Epithelial cell of esophagus (primary cell): ENCODE measurements around the gene AMPD3.

ENCODE experiments used
- DNase-seq: peaks from one replicate; pipeline ENCODE4 v3.0.0; 2010; ENCODE audit warnings: low read depth
- H3K4me3 ChIP-seq: 2 replicates; pipeline ENCODE4 v1.5.1; 2011; ENCODE audit warnings: mild to moderate bottlenecking, low read length, control low read depth
- TF ChIP-seq, protein P1 (sequence below): IDR thresholded peaks from 2 replicates; pipeline ENCODE4 v1.5.1; 2011; ENCODE audit warnings: low read depth, mild to moderate bottlenecking, low read length, control low read depth, inconsistent platforms; ENCODE audit not compliant: insufficient read depth; ENCODE audit errors: missing control alignments

AMPD3 gene

DNA sequence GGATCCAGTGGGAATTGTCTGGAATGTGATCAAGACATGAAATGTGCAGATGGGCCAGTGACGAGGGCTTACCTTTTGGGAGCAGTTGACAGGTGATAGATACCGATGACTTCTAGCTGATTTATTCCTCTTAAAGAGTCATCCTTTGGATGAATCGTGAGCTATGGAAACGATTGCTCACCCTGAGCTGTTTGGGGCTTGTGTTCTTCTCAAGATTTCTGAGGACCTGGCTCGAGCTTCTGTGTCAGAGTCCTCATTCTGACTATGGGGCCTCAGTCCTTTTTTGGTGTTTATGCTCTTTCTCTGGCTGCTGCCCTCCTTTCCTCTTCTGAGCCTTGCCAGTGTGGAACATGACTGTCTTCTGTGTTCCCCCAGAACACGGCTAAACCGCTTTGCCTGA is 11.9 kb upstream of the AMPD3 start:
- TF ChIP-seq, protein P1, sequence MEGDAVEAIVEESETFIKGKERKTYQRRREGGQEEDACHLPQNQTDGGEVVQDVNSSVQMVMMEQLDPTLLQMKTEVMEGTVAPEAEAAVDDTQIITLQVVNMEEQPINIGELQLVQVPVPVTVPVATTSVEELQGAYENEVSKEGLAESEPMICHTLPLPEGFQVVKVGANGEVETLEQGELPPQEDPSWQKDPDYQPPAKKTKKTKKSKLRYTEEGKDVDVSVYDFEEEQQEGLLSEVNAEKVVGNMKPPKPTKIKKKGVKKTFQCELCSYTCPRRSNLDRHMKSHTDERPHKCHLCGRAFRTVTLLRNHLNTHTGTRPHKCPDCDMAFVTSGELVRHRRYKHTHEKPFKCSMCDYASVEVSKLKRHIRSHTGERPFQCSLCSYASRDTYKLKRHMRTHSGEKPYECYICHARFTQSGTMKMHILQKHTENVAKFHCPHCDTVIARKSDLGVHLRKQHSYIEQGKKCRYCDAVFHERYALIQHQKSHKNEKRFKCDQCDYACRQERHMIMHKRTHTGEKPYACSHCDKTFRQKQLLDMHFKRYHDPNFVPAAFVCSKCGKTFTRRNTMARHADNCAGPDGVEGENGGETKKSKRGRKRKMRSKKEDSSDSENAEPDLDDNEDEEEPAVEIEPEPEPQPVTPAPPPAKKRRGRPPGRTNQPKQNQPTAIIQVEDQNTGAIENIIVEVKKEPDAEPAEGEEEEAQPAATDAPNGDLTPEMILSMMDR, result no peak
- no peak overlapping the region for H3K4me3 ChIP-seq
- DNase-seq, result peak; percentile 32

DNA sequence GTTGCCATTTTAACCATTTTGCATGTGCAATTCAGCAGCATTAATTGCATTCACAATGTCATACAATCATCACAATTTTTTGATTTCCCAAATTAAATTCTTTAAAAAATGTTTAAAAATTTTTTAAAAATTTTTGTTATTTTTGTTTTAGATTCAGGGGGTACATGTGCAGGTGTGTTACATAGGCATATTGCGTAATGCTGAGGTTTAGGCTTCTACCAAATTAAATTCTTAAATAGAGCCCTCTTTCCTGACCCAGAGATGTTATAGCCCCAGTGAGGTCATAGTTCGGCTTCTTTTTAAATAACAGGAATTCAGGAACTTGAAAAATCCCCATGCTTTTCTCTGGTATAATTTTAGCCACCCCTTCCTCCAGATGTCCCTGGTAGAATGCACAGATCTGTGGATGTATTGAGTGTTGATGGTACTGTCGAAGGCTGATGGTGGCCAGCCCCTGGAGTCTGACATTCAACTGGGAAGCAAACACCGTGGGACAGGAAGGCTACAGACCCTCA is 11.3 kb upstream of the AMPD3 start:
- DNase-seq, result no peak
- H3K4me3 ChIP-seq, result no peak overlapping the region
- TF ChIP-seq, protein P1, result no peak

DNA sequence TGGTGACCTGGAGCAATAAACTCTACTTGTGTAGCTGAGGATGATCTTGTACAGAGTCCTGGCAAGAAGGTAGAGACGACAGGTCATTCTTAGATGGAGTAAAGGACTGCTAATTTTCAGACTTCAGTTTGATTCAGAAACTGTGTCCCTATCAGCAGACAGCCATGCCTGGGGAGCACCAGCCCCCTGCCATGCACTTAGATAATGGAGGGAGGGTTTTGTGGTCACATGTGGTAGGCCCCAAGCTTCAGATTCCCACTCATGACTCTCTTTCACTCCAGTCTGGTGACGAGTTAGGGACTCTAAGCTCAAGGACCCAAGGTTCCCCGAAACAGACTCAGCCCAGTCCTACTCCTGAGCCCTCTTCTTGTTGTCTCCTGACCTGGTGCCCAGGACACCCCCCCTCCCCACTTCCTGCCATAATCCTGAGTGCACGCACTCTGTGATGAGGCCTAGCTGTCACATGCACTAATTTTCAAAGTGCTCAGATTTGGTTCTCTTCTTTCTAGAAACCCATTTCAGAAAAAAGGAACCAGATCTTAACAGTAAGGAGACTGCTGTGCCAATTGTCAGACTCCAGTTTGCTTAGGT is 10.2 kb upstream of the AMPD3 start:
- TF ChIP-seq, protein P1, result no peak
- no peak overlapping the region for H3K4me3 ChIP-seq
- no peak for DNase-seq

DNA sequence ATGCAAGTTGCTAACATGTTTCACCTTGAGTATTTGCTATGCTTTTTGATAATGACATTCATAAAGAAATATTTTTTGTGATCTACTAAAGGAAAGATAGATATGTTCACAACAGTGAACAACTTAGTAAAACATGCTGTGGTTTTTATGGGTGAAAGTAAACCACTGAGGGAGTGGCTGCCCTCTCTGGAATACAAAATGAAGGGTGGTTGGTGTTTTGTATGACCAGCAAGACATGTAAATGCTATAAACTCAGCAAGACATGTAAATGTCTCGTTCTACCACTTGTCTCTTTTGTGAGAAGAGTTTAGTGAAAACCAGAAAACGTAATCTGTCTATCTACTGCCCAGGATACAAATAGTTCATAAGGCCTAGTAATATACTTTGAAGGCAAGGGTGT is 7.6 kb upstream of the AMPD3 start:
- no peak overlapping the region for H3K4me3 ChIP-seq
- TF ChIP-seq, protein P1, result no peak
- DNase-seq, result no peak

DNA sequence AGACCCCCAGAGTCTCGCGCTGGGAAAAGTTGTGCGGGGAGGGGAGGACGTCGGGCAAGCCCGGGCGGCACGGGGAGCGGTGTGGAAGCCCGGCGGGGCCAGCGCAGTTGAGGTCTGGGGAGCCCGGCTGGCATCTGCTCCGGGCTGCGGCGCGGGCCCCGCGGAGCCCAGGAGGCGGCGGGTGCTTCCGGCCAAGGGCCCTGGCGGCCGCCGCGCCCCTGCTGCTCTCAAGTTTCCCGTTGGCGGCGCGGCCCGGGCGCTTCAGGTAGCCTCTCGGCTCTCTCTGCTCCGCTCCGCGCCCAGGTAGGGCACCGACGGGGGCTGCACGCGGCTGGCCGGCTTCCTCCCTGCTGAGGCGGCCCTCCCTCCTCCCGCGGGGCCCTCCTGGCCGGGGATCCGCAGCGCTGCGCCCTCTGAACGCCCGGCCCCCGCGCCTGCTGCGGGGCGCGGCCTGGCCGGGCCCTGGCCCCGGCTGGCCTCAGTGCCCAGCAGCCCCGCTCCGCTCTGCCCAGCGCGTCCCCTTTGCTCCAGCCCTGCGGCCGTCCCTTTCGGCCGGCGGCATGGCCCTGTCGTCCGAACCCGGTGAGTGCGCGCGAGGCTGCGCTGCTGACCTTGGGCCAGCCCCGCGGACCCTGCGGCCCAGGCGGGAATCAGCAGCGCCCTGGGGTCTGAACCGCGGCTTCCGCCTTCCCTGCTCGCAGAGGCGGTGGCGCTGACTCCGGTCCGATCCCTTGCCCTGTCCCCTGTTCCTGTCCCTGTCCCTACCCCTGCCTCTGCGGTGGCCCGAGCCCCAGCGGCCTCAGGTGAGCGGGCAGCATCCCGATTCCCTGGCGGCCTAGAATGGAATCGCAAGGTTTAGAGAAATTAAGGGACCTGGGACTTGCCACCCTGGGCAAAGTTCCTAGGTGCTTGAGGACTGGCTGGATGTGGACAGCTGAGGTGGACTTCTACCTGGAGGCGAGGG is 4.3 kb upstream of the AMPD3 start:
- H3K4me3 ChIP-seq, result peak overlapping the region; percentile 49
- TF ChIP-seq, protein P1, result peak; percentile 70
- peak; percentile 57 for DNase-seq

DNA sequence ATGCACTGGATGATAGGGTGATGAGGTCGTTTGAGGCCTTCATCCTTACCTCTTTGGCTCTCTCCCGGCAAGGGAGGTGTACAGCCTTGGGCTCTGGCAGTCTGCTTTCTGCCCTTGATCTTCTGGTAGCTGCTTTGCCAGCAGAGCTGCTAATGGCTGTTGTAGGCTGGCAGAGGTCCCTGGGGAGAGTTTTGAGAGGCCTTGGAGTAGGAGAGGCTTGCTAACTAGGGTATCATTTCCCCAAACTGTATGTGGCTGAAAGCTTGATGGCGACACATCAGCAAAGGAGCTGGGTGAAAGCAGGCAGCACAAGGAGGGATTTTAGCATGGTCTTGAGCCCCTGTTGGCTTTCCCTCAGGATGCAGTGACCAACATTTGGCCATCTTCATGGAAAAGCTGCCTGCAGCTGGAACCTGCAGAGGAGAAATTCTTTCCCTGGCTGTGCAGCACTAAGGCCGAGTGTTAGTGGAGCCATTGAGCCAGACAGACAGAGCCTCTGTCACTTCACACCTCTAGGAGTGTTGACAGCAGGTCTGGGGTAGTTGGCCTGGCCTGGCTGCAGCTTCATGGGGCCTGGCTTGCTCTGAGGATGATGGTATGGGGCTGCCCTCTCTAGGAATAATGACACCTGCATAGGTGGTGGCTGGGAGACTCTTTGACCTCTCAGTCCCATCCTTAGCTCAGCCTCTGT is 3.5 kb upstream of the AMPD3 start:
- peak overlapping the region; percentile 49 for H3K4me3 ChIP-seq

More for the DNA sequence above, 3.5 kb upstream of the AMPD3 start:
- TF ChIP-seq, protein P1, result no peak
- no peak for DNase-seq
